GM23338 (cell line): Measurements from ENCODE around the gene EHD4. TPM values are rescaled to one million over a fixed set of nuclear protein-coding genes. Genes with fewer than 3 reads are reported as not detected.
A peak's percentile ranks its signal among the peaks of the same experiment; 100 is the strongest.

Source experiments
- ATAC-seq: fragments of 200-7000 bp; cut with Tn5 transposase; 3 replicates; pipeline ENCODE4 v1.9.1; 2020
- DNase-seq: peaks from one replicate; pipeline ENCODE4 v3.0.0-alpha.2; 2015; ENCODE audit warnings: low spot score
- H2AFZ ChIP-seq: fragments of 200-600 bp; sonication (generic); 2 replicates; pipeline ENCODE4 v1.8.0; 2016; ENCODE audit warnings: antibody characterized with exemption, mild to moderate bottlenecking, moderate library complexity
- H3F3A ChIP-seq: fragments of 200-600 bp; sonication (generic); replicated peaks from 2 replicates; pipeline ENCODE4 v1.8.0; 2017; ENCODE audit warnings: antibody characterized with exemption, mixed run types, low read depth
- H3K27ac ChIP-seq: fragments of 200-600 bp; sonication (generic); 2 replicates; pipeline ENCODE4 v1.6.1; 2016; ENCODE audit warnings: low read depth
- H3K27me3 ChIP-seq: fragments of 200-600 bp; sonication (generic); 2 replicates; pipeline ENCODE4 v1.8.0; 2016; ENCODE audit warnings: mild to moderate bottlenecking, mixed run types, moderate library complexity; ENCODE audit not compliant: insufficient read depth
- H3K36me3 ChIP-seq: fragments of 200-600 bp; sonication (generic); 2 replicates; pipeline ENCODE4 v1.8.0; 2016; ENCODE audit warnings: mild to moderate bottlenecking; ENCODE audit not compliant: insufficient read depth
- H3K4me1 ChIP-seq: fragments of 200-600 bp; sonication (generic); 2 replicates; pipeline ENCODE4 v1.8.0; 2016; ENCODE audit warnings: mild to moderate bottlenecking, moderate library complexity; ENCODE audit not compliant: insufficient read depth
- H3K4me2 ChIP-seq: fragments of 200-600 bp; sonication (generic); 2 replicates; pipeline ENCODE4 v1.7.1; 2017; ENCODE audit warnings: mixed run types
- H3K4me3 ChIP-seq: fragments of 200-600 bp; sonication (generic); 2 replicates; pipeline ENCODE4 v1.6.1; 2016; ENCODE audit warnings: mixed run types
- H3K79me2 ChIP-seq: fragments of 200-600 bp; sonication (generic); replicated peaks from 2 replicates; pipeline ENCODE4 v1.8.0; 2017; ENCODE audit warnings: mild to moderate bottlenecking; ENCODE audit not compliant: insufficient read depth
- H3K9me2 ChIP-seq: fragments of 200-600 bp; sonication (generic); 2 replicates; pipeline ENCODE4 v1.8.0; 2017; ENCODE audit not compliant: insufficient read depth
- H4K20me1 ChIP-seq: fragments of 200-600 bp; sonication (generic); replicated peaks from 2 replicates; pipeline ENCODE4 v1.8.0; 2017; ENCODE audit warnings: mild to moderate bottlenecking; ENCODE audit not compliant: insufficient read depth
- H3K27ac Mint-ChIP-seq: 2 replicates; pipeline ENCODE4 v1.8.0; 2020; ENCODE audit warnings: inconsistent platforms, mild to moderate bottlenecking, moderate library complexity, mixed read lengths
- H3K27me3 Mint-ChIP-seq: 3 replicates; pipeline ENCODE4 v1.8.0; 2022; ENCODE audit warnings: low read depth, mild to moderate bottlenecking, moderate library complexity, mixed read lengths, inconsistent platforms; ENCODE audit not compliant: insufficient read depth, poor library complexity
- H3K36me3 Mint-ChIP-seq: 3 replicates; pipeline ENCODE4 v1.8.0; 2021; ENCODE audit warnings: low read depth, mild to moderate bottlenecking, inconsistent platforms, moderate library complexity, mixed read lengths
- H3K4me1 Mint-ChIP-seq: 3 replicates; pipeline ENCODE4 v1.8.0; 2020; ENCODE audit warnings: mild to moderate bottlenecking, inconsistent platforms, mixed read lengths
- H3K4me3 Mint-ChIP-seq: 3 replicates; pipeline ENCODE4 v1.8.0; 2021; ENCODE audit warnings: moderate library complexity, mild to moderate bottlenecking, inconsistent platforms, mixed read lengths
- H3K9me3 Mint-ChIP-seq: 3 replicates; pipeline ENCODE4 v1.8.0; 2020; ENCODE audit warnings: moderate library complexity, mild to moderate bottlenecking, inconsistent platforms, mixed read lengths
- CTCF ChIP-seq, 2 experiments: fragments of 200-600 bp in 1 of 2; sonication (generic) in 1 of 2; conservative IDR thresholded peaks; 2 replicates each; pipeline versions ENCODE4 v1.5.1 to v1.6.1; 2016 to 2017; ENCODE audit warnings: antibody characterized with exemption in 2 of 2, low read depth in 2 of 2, mild to moderate bottlenecking in 2 of 2, moderate library complexity in 1 of 2
- ZNF331 ChIP-seq: fragments of 250-450 bp; sonication (Bioruptor Pico); IDR thresholded peaks from 2 replicates; pipeline ENCODE4 v1.5.0; 2020; ENCODE audit warnings: low read depth, mild to moderate bottlenecking, moderate library complexity
- ZNF462 ChIP-seq: fragments of 250-450 bp; sonication (Bioruptor Pico); IDR thresholded peaks from 2 replicates; pipeline ENCODE4 v1.5.0; 2020; ENCODE audit warnings: mild to moderate bottlenecking, moderate library complexity
- polyA plus RNA-seq: library from polyadenylated mRNA; unstranded; fragments of >200 nt; fragmentation: Nextera tagmentation; extraction: Ambion mirVana; gene quantifications from 2 replicates; pipeline ENCODE4 v1.2.1, GENCODE V29; 2016
- total RNA-seq: library from RNA; depleted of rRNA; stranded (reverse); fragments of >200 nt; shearing (Covaris generic); gene quantifications from 2 replicates; pipeline ENCODE4 v1.2.3, GENCODE V29; 2014

The EHD4 gene
- total and polyA plus RNA-seq, 2 experiments from 2014 or later: 13.0 to 31.0 TPM

GRCh38 chr15:41868321-41868720 lies 104.0 kb downstream of the EHD4 start:
- no peak overlapping the region for H3K27ac ChIP-seq
- H3K4me2 ChIP-seq: no peak overlapping the region
- Mint-ChIP-seq H3K36me3 (no peaks in the 10 kb centered on the region; the same call in 2 of the 3 replicates), H3K9me3 (no peaks in the 10 kb centered on the region), H3K27ac (no peak overlapping the region), H3K27me3 (peaks cover 15% of the 10 kb centered on the region), H3K4me3 (no peak overlapping the region), H3K4me1 (peaks cover 8% of the 10 kb centered on the region)
- H3K4me3 ChIP-seq: no peak overlapping the region
- H3F3A ChIP-seq: no peaks in the 10 kb centered on the region
- no peak for TF ChIP-seq ZNF462
- no peak for ATAC-seq
- H3K4me1 ChIP-seq: no peaks in the 10 kb centered on the region
- no peaks in the 10 kb centered on the region for H4K20me1 ChIP-seq
- no peak overlapping the region for H2AFZ ChIP-seq
- H3K9me2 ChIP-seq: no peaks in the 10 kb centered on the region
- no peaks in the 10 kb centered on the region for H3K27me3 ChIP-seq
- DNase-seq: no peak
- H3K79me2 ChIP-seq: no peaks in the 10 kb centered on the region
- H3K36me3 ChIP-seq: no peaks in the 10 kb centered on the region

- Mint-ChIP-seq H3K9me3 (no peaks in the 10 kb centered on the region), H3K27ac (peak overlapping the region; percentile 45; the same call in 1 of the 2 replicates), H3K4me1 (peaks cover 13% of the 10 kb centered on the region), H3K27me3 (peaks cover 15% of the 10 kb centered on the region), H3K4me3 (no peak overlapping the region), H3K36me3 (no peaks in the 10 kb centered on the region; the same call in 2 of the 3 replicates)
- no peak overlapping the region for H3K4me2 ChIP-seq
- no peaks in the 10 kb centered on the region for H3K4me1 ChIP-seq
- no peak overlapping the region for H2AFZ ChIP-seq
- H4K20me1 ChIP-seq: no peaks in the 10 kb centered on the region
- ATAC-seq (peak; percentile 4; the same call in 1 of the 3 replicates), DNase-seq (no peak)
- H3K79me2 ChIP-seq: no peaks in the 10 kb centered on the region
- H3K9me2 ChIP-seq: no peaks in the 10 kb centered on the region
- H3K27me3 ChIP-seq: no peaks in the 10 kb centered on the region
- H3K4me3 ChIP-seq: no peak overlapping the region
- no peaks in the 10 kb centered on the region for H3F3A ChIP-seq
- H3K27ac ChIP-seq: no peak overlapping the region
- no peaks in the 10 kb centered on the region for H3K36me3 ChIP-seq
- no peak for TF ChIP-seq CTCF (conservative IDR thresholded peaks at IDR 0.05; ENCODE audit: low read depth in 2 of 2)
- no peak for TF ChIP-seq ZNF331 (CRISPR knock-in tag)
These were observed 105.3 kb downstream of the EHD4 start for GRCh38 chr15:41866872-41867579.
